Neutrophil (primary cell): ENCODE data around the gene SRSF2.

Source experiments
- H3K27ac ChIP-seq: fragments of 200-600 bp; sonication (generic); 2 replicates; pipeline ENCODE4 v1.5.1; 2016; ENCODE audit warnings: mild to moderate bottlenecking, moderate library complexity
- H3K27me3 ChIP-seq: fragments of 200-600 bp; sonication (generic); 2 replicates; pipeline ENCODE4 v1.6.0; 2016; ENCODE audit warnings: mild to moderate bottlenecking
- H3K36me3 ChIP-seq: fragments of 200-600 bp; sonication (generic); 2 replicates; pipeline ENCODE4 v1.5.1; 2017
- H3K4me1 ChIP-seq, 2 experiments: fragments of 200-600 bp in 1 of 2; sonication (generic) in 1 of 2; 1 replicate in 1 of 2; 2 replicates in 1 of 2; pipeline versions ENCODE4 v1.5.1 to v1.6.1; 2013 to 2016; ENCODE audit warnings: low read depth in 1 of 2, low read length in 1 of 2, mild to moderate bottlenecking in 1 of 2, moderate library complexity in 1 of 2; ENCODE audit not compliant: control insufficient read depth in 1 of 2, insufficient read depth in 1 of 2
- H3K4me3 ChIP-seq, 2 experiments: fragments of 200-600 bp in 1 of 2; sonication (generic) in 1 of 2; 1 replicate in 1 of 2; 2 replicates in 1 of 2; pipeline ENCODE4 v1.5.1; 2013 to 2016; ENCODE audit warnings: low read depth in 1 of 2, low read length in 1 of 2, mild to moderate bottlenecking in 1 of 2, moderate library complexity in 1 of 2
- H3K9me3 ChIP-seq: fragments of 200-600 bp; sonication (generic); 2 replicates; pipeline ENCODE4 v1.5.1; 2016
- TF ChIP-seq, protein P1 (sequence below): fragments of 200-600 bp; sonication (generic); IDR thresholded peaks from 2 replicates; pipeline ENCODE4 v1.5.1; 2016; ENCODE audit warnings: antibody characterized with exemption

Gene SRSF2

DNA sequence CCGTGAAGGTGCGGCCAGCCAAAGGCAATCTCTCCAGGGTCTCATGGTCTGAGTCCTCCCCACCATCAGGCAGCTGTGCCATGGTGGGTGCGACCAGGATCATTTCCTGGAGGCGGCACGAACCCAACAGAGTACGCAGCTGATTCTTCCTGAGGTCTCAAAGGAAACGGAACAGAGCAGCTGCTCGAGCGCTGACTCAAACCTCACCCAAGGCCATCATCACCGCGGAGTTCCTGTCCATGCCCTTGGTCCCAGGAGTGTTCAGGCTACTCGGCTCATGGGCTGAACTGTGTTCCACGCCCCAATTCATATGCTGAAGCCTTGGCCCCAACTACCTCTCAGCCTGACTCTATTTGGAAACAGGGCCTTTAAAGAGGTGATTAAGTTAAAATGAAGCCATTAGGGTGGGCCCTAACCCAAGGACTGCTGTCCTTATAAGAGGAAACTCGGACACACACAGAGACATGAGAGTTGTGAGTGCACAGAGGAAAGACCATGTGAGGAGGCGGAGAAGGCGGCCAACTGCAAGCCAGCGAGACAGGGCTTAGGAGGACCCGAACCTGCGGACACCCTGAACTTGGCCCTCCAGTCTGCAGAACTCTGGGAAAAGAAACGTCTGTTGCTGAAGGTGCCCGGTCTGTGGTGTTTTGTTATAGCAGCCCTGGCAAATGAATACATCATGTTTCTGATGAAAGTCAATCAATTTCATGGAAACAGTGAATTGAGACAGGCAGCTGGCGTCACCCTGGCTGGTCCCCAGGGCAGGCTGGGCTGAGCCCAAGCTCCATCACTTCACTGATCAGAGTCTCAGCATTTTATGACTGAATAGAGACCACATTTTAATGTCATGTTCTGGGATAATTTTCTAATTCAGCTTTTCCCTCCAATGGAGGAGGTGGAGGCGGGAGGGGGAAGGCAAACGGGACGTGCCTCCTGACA, 40.1 kb downstream of the SRSF2 start:
- H3K27ac ChIP-seq, result no peak overlapping the region
- no peaks in the 10 kb centered on the region for H3K36me3 ChIP-seq
- H3K9me3 ChIP-seq, result no peaks in the 10 kb centered on the region
- no peaks in the 10 kb centered on the region for H3K27me3 ChIP-seq
- H3K4me1 ChIP-seq, result no peaks in the 10 kb centered on the region
- H3K4me3 ChIP-seq, result no peak overlapping the region
- TF ChIP-seq, protein P1, sequence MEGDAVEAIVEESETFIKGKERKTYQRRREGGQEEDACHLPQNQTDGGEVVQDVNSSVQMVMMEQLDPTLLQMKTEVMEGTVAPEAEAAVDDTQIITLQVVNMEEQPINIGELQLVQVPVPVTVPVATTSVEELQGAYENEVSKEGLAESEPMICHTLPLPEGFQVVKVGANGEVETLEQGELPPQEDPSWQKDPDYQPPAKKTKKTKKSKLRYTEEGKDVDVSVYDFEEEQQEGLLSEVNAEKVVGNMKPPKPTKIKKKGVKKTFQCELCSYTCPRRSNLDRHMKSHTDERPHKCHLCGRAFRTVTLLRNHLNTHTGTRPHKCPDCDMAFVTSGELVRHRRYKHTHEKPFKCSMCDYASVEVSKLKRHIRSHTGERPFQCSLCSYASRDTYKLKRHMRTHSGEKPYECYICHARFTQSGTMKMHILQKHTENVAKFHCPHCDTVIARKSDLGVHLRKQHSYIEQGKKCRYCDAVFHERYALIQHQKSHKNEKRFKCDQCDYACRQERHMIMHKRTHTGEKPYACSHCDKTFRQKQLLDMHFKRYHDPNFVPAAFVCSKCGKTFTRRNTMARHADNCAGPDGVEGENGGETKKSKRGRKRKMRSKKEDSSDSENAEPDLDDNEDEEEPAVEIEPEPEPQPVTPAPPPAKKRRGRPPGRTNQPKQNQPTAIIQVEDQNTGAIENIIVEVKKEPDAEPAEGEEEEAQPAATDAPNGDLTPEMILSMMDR, result no peak

DNA sequence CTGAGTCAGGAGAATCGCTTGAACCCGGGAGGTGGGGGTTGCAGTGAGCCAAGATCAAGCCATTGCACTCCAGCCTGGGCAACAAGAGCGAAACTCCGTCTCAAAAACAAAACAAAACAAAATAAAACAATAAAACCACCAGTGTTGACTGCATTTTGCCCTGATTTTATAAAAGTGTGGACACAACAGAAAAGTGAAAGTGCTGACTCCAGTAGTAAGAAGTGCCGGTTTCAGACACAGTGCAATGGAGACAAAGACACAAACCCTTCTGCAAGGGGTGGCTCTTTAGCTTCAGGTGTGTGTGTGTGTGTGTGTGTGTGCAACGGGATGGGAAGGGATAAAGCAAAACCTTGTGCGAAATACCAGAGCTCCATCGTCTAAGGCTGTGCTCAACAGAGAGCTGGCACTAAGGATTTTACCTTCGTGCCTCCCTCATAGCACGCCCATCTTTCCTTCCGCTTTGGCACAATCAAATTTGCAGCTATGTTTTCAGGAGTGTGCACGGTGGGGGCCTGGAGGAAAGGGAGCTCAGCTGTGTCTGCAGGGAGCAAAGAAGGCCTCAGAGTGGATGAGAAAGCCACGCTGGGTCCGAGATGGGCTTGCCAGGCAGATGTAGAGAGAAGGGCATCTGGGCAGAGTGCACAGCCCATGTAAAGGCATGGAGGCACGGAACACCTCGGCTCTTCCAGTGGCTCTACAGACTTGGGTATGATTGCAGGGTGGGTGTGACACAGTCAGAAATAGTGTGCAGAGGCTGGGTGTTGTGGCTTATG, 41.9 kb downstream of the SRSF2 start:
- no peak overlapping the region for H3K4me3 ChIP-seq
- H3K27ac ChIP-seq, result no peak overlapping the region
- H3K4me1 ChIP-seq, result no peaks in the 10 kb centered on the region
- no peaks in the 10 kb centered on the region for H3K9me3 ChIP-seq
- H3K27me3 ChIP-seq, result no peaks in the 10 kb centered on the region
- TF ChIP-seq, protein P1, result no peak
- no peaks in the 10 kb centered on the region for H3K36me3 ChIP-seq

DNA sequence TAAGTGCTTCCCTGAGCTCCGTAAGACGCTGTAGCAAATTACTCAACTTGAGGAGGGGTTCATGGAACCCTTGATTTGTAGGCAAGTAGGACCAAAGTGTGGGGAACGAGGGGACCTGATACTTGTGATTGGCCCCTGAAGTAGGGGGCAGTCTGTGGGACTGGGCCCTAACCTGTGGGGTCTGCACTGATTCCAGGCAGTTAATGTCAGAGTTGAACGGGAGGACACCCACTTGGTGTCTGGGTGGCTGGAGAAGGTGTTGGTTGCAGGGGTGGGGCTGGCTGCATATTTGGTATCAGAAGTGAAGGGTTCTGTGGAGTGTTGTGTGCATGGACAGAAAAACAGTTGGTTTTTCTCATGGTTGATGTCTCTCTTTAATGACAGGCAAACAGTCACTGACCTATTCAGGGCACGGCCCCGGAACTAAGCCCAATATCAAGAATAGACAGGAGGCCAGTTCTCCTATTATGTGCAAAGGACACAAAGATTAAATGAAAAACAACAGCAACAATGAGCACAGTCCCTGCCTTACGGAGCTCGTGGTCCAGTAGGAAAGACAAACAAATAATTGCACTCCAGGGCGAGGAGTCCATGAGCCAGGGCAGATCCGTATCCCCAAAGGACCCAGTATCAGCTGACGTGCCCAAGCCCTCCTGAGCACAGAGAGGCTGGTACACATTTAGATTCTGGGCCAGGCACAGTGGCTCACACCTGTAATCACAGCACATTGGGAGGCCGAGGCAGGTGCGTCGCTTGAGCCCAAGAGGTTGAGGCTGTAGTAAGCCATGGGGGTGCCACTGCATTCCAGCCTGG, 45.5 kb downstream of the SRSF2 start:
- H3K4me1 ChIP-seq, result no peaks in the 10 kb centered on the region

DNA sequence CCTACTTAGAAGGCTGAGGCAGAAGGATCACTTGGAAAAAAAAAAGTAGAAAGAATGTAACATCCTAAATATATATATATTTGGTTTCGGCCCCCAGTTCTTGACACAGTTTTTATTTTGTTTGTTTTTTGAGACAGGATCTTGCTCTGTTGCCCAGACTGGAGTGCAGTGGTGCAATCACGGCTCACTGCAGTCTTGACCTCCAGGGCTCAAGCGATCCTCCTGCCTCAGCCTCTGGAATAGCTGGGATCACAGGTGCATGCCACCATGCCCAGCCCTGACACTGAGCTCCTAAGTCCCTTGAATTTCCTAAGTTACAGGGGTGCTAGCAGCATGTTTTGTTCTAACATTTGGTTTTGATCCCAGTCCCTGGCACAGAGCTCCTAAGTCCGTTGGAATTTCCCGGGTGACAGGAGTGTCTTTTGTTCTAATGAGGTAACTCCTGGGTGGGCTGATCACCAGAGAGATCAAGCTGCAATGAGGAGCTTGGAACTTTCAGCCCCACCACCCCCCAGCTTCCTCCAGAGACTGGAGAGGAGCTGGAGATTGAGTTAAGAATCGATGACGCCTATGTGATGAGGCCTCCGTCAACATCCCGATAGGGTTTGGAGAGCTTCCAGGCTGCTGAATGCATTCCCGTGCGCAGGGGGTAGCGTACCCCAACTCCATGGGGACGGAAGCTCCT, 46.4 kb downstream of the SRSF2 start:
- Histone ChIP-seq H3K4me1 (no peaks in the 10 kb centered on the region), H3K36me3 (no peaks in the 10 kb centered on the region), H3K9me3 (no peaks in the 10 kb centered on the region), H3K4me3 (no peak overlapping the region), H3K27ac (no peak overlapping the region), H3K27me3 (no peaks in the 10 kb centered on the region)
- TF ChIP-seq, protein P1, result no peak

More for the DNA sequence above, 45.5 kb downstream of the SRSF2 start:
- Histone ChIP-seq H3K4me3 (no peak overlapping the region), H3K9me3 (no peaks in the 10 kb centered on the region), H3K36me3 (no peaks in the 10 kb centered on the region), H3K27me3 (no peaks in the 10 kb centered on the region), H3K27ac (no peak overlapping the region)
- TF ChIP-seq, protein P1, result no peak

DNA sequence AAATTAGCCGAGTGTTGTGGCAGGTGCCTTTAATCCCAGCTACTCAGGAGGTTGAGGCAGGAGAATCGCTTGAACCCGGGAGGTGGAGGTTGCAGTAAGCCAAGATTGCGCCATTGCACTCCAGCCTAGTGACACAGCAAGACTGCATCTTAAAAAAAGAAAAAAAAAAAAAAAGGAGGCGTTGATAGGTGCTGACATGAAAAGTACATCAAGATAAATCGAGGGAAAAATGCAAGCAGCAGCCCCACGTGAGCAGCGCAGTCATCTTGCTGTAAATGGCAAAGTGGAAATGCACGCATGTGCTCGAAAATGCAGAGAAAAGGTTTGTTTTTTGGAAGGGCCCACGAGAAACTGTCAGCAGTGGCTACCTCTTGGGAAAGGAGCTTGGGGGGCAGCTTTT, 47.3 kb downstream of the SRSF2 start:
- TF ChIP-seq, protein P1, result no peak
- Histone ChIP-seq H3K27me3 (no peaks in the 10 kb centered on the region), H3K4me1 (no peaks in the 10 kb centered on the region), H3K4me3 (no peak overlapping the region), H3K36me3 (no peaks in the 10 kb centered on the region), H3K9me3 (no peaks in the 10 kb centered on the region), H3K27ac (no peak overlapping the region)
